Activated CD4-positive, alpha-beta T cell treated with anti-CD3 and anti-CD28 coated beads, Interleukin-2, amount 50 U/mL, for 1 hour (primary cell): Measurements from ENCODE around the gene BPTF.
"Not testable (repeated sequence)": the region's sequence is repeated elsewhere in the genome, so short reads cannot be mapped to it uniquely, and the experiment has no call there.

Experiments
- DNase-seq: peaks from one replicate; pipeline ENCODE4 v3.0.0-alpha.2; 2020

BPTF gene

DNA sequence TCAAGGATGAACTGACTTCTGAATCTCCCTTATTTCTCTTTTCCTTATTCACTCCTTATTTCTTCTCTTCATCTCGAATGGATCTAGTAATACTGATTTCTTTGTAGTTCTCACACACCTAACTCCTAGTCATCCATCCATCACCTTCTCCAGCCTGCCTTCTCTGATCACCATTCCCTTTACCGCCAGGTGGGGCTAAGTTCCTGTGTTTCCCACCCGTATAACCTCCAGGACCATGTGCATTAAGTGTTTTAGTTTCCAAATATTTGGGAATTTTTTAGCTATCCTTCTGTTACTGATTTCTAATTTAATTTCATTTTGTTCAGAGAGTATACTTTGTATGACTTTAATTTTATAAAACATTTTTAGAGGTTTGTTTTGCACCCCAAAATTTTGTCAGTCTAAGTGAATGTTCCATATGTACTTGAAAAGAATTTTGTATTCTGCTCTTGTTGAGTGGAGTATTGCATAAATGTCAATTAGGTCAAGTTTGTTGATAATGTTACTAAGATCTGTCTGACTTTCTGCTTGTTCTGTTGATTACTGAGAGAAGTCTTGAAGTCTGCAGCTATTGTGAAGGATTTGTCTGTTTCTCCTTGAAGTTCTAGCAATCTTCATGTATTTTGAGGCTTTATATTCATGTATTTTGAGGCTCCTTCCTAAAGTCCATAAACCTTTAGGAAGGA, 8.8 kb downstream of the BPTF start:
- no peak for DNase-seq

DNA sequence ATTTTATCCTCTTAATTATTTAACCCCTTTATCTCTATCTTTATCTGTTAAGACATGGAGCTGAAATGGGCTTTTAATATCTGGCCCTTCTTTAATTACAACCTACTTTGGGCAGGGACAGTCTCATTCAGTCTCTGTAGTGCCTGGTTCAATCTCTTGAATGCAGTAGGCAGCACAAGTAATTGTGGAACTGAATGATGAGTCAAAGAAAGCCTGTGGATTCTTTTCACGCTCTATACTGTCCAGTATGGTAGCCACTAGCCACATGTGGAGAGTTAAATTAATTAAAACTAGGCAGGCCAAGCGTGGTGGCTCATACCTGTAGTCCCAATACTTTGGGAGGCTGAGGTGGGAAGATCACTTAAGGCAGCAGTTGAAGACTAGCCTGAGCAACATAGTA, 9.3 kb downstream of the BPTF start:
- DNase-seq = no peak

DNA sequence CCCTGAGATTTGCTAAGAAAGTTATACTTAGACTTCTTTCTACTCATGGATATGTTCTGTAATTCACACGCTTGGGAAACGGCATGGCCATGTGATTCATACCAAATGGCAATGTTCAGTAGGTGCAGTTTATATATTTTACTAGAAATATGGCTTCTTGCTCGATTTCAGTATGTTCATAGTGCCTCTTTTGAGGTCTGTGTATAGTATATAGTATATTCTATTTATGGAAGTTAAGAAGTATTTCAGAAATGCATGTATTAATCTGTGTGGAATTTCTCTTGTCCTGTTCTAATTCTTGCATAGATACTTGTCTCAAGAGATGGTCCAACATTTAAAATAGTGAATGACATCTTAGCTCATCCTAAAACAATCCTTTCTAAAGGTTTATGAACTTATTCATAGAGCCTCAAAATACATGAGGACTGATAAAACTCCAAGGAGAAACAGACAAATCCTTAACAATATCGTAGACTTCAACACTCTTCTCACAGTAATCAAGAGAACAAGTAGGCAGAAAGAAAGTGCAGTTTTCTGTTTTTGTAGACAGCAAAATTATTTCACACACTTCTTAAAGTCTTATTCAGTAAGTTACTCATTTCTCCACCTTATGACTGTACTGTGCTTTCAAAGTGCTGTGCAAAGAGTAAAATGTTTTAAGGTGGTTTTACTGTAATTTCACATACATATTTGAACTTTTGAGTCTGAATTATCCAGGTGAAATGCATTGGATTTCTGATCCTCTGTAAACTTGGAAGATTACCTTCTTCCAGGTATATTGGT, 11.1 kb downstream of the BPTF start:
- DNase-seq = no peak

DNA sequence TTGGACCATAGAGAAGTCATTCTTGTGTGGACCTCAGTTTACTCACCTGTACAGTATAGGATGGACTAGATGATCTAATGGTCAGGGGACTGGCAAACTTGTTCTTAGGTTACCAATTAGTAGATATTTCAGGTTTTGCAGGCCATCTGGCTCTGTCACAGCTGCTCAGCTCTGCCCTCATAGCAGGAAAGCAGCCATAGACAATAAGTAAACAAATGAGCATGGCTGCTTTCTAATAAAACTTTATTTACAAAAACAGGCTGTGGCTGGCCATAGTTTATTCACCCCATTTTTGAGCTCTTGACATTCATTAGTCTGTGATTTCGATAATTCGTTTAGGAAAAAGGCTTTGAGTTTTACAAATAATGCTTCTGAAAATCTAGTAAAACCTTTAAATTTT, 12.7 kb downstream of the BPTF start:
- no peak for DNase-seq

DNA sequence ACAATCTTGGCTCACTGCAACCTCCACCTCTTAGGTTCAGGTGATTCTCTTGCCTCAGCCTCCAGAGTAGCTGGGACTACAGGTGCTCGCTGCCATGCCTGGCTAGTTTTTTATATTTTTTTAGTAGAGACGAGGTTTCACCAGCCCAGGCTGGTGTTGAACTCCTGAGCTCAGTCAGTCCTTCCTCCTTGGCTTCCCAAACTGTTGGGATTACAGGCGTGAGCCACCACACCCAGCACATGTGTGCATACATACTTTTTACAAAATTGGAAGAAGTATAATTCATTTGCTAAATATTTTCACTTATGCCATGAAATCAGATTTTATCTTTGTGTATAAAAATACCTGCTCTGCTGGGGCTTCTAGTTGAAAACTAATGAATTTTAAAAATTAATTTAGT, 13.2 kb downstream of the BPTF start:
- no peak for DNase-seq

DNA sequence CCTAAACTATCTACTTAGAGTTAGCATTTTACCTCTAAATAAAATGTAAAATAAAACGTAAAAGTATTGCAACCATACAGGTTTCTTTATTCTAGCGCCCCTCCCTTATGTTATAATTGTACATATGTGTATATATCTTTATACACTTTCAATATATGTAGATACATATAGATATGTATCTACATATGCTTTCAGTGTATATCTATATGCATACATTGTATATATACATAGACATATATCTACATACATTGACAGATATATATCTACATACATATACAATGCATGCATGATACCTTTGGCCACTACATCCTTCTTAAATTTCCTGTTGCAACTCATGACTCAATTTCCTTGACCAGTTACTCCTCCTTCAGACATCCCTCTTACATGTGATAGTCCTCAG, 16.7 kb downstream of the BPTF start:
- no peak for DNase-seq

DNA sequence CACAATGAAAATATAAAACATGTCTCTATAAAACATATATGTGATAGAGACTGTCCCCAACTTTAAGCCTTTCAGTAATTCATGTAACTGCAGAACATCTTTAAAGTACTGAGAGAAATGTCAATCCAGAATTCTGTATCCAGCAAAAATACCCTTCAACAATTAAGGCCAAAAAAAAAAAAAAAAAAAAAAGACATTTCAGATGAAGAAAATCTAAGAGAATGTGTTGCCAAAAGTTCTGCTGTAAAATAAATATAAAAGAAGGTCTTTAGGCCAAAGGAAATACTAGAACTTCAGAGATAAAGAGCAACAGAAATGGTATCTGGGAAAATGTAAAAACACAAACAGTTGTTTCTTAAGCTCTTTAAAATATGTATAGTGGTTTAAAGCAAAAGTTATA, 17.3 kb downstream of the BPTF start:
- no peak for DNase-seq

DNA sequence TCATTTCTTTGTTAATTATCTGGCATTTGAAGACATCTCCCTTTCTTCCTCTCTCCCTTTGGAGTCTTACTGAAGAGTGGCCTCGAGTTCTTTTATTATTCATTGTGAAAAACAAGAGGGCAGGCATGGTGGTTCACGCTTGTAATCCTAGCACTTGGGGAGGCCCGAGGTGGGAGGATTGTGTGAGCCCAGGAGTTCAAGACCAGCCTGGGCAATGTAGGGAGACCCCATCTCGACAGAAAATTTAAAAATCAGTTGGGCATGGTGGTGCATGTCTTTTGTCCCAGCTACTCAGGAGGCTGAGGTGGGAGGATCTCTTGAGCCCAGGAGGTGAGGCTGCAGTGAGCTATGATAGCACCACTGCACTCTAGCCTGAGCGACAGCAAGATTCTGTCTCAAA, 20.1 kb downstream of the BPTF start:
- DNase-seq = no peak

DNA sequence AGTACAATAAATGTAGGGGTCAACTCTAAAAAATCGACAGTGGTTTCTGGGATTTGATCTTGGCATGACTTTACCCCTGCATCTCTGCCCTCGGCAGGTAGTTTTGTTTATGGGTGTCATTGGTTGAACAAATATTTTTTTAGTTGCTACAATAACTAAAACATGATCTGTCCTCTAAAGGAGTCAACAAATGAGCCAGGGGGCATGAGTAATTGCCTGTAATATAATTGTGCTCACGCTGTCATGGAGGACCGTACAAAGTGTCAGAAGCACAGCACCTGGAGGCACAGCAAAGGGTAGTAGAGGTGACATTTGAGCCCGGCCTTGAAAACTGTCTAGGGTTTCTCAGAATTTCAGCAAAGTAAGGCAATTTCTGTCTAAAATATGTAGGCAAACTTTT, 22.9 kb downstream of the BPTF start:
- DNase-seq = not testable (repeated sequence)

DNA sequence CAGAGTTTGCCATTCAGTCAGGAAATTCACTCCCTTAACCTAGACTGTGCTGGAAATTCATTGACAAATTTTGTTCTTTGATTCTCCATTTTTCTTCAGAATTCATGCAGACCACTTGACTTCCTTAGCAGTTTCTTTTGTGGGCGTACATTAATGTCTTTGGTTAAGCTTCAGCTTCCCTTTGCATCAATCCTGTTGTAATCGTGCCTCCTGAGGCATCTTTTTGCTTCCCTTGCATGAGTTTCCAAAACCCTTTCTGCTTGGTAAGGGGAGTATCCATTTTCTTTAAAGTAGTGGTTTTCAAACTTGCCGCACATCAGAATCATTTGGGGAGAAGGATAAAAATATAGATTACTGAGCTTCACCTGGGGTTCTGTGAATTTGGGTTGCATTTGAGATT, 23.5 kb downstream of the BPTF start:
- DNase-seq = not testable (repeated sequence)

DNA sequence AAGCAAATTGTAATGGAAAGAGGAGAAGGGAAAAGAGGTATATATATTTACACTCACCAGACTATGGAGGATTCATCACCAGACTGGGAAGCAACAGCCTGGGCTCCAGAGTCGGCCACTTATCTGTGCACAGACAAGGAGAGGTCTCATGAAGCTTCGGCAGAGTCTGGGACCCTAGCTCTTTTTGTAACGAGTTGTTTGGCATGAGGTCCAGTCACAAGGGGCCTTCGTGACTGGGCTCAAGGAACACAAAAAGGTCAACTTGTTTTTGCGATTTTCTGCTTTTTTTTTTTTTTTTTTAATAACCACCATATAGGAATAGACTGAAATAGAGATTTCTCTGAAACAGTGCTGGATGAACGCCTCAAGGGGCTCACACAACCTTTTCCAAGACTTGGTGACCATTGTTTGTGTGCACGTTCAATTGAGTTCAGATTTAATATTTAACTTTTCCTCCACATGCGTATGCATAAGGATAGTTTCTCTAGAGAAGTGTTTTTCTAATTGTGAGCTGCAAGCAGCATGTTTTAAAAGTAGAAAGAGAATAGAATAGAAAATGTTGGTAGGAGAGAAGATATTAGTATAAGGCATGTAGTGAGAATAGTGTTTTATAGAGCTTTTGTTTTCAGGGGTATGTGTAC, 25.8 kb downstream of the BPTF start:
- DNase-seq = no peak

DNA sequence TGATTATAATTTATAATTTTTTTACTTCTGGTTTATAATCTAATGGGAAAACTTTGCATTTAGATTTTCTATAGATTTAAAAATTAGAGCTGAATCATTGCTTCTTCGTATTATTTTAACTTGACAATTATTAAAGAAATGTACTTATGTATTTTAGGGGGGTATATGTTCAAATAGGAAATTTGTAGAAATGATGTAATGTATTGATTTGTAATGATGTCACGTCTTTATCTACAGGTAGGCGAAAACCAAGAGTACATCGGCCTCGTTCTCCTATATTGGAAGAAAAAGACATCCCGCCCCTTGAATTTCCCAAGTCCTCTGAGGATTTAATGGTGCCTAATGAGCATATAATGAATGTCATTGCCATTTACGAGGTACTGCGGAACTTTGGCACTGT, 28.4 kb downstream of the BPTF start:
- no peak for DNase-seq

DNA sequence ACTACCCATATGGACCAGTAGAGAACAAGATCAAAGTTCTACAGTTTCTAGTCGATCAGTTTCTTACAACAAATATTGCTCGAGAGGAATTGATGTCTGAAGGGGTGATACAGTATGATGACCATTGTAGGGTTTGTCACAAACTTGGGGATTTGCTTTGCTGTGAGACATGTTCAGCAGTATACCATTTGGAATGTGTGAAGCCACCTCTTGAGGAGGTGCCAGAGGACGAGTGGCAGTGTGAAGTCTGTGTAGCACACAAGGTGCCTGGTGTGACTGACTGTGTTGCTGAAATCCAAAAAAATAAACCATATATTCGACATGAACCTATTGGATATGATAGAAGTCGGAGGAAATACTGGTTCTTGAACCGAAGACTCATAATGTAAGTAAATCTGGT, 29.1 kb downstream of the BPTF start:
- no peak for DNase-seq

DNA sequence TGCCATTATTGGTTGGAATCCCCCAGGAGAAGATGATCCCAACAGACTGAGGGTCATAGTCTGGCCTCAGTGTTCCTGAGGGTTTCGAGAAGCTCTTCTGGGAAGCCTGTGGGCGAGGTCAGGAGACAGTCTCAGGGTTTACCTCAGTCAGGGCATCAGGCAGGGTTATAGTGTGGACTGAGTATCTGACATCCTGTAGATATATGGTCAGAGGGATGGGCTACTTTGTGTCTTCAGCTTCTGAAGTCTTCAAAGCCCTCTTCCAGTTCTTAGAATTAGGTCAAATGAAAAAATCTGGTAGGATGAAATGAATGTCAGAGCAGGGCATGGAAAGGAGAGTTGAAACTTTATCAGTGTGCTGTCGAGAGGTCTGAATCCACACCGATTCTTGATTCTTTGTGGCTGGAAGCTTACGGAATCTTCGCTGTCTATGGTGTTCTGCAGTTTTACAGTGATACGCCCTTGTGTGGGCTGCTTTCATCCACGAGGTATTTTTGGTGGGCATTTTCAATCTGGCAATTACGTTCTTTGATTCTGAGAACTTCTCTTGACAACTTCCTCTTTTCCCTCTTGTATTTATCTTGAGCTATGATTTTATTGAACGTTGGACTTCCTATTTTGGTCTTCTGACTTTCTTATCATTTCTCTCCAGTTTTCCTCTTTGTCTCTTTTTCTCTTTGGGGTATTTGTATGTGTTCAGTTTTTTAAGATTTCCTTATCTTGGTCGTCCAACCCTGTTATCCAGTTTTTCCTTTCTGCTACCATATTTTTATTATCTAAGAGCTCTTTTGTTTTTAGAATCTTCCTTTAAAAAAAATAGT, 30.4 kb downstream of the BPTF start:
- DNase-seq = no peak

DNA sequence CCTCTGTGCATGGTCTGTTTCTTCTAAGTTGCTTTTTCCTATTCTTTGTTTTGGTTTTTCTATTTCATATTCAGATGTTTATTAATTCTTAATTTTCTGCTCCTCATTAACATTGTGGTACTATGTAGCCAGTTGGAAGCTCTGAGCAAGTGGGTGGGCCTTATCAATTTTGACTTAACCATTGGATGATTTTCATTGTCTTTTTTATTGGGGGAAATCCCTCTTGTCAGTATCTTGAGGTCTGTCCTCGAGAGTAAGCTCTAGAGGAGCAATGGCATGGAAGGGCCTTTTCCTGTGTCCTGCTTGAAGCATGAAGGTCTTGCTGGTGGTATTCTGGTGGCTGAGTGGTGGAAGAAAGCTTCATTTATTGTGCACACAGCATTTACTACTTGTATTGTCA, 31.1 kb downstream of the BPTF start:
- DNase-seq = not testable (repeated sequence)

DNA sequence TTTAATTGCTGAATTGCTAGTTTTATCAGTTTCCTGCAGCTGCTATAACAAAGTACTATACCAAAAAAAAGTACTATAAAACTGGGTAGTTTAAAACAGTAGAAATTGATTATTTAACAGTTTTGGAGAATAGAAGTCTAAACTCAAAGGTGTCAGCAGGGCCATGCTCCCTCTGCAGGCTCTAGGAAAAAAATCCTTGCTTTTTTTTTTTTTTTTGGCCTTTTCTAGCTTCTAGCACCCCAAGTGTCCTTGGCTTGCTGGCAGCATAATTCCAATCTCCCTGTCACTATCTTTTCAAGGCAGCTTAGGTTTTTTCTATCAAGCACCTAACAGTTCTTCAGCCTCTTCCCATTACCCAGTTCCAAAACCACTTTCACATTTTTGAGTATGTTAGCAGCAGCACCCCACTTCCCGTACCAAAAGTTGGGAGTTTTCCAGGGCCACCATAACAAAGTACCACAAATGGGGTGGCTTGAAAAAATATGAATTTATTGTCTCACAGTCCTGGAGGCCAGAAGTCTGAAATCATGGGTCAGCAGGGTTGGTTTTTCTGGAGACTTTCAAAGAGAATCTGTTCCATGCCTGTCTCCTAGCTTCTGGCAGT, 37.4 kb downstream of the BPTF start:
- no peak for DNase-seq

DNA sequence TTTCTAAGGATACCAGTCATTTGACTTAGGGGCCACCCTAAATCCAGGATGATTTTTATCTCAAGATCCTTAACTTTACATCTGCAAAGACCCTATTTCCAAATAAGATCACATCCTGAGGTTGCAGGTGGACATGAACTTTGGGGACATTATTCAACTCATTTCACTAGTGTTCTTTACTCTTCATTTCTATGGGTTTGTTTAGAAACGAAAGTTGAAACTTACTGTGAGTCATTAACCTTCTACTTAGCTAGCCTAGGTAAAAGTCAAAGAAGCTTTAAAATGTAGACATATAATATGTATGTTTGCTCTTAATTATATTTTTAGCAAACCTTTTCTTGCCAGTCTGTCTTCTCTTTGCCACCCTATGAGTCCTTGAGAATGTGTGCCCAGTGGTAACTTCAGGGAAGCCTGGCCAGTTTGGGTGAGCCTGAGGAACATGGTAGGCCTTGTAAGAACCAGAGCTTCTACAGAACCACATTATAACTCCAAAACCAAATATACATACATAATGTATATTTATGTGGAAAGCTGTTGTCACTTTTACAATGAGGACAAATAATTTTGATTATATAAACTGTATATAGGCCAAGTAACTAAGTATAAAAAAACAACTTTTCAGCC, 38.4 kb downstream of the BPTF start:
- DNase-seq = no peak

DNA sequence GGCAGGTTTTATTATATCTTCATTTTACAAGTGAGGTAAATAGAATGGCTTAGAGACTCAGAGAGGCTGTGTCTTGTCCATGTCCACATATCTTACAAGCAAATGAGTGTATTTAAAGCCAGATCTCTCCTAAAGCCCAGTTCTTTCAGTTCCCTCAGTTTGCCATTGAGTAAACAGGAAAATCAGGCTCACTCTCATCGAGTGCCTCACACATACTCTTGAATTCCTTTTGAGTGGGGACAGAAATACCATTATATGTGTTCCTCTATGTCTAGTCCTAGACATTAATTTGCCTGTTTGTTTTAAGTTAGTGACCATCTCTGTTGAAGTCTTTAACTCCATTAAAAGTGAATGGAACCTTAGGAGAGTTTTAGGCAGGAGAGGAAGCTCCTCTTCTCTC, 40.1 kb downstream of the BPTF start:
- no peak for DNase-seq

DNA sequence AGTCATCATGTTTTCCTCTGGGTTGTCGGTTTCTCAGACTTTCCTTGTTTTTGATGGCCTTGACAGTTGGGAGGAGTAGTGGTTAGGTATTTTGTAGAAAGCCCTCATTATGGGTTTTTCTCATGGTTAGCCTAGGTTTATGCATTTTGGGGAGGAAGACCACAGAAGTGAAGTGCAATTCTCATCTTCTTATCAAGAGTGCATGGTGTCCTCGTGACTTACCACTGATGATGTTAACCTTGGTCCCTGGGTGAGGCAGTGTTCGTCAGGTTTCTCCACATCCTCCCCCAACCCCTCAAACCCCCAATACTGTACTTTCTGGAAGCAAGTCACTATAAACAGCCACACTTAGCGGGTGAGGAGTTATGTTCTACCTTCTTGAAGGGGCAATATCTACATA, 42.3 kb downstream of the BPTF start:
- DNase-seq = no peak

DNA sequence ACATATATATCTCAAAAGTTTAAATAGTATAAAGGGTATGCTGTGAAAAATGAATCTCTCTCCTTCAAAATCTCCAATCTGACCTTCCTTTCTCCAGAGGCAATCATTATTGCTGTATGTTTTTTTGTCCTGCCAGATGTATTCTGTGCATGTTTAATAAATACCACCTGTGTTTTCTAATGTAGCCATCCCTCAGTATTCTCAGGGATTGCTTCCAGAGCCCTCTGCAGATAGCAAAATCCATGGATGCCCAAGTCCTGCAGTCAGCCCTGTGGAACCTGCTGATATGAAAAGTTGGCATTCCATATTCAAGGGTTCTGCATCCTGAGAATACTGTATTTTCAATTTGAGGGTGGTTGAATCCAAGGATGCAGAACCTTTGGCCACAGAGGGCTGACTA, 42.9 kb downstream of the BPTF start:
- no peak for DNase-seq

DNA sequence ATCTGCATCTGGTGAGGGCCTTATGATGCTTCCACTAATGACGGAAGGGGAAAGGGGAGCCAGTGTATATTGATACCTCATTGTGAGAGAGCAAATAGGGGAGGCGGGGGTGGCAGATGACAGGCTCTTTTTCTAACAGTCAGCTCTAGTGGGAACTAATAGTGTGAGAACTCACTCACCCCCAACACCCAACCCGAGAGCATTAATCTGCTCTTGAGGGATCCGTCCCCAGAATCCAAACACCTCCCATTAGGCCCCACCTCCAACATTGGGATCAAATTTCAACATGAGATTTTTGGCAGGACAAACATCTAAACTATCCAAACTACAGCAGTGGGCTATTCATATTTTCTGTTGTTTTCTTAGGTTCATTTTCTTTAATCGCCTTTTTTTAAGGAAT, 54.4 kb downstream of the BPTF start:
- DNase-seq = no peak

DNA sequence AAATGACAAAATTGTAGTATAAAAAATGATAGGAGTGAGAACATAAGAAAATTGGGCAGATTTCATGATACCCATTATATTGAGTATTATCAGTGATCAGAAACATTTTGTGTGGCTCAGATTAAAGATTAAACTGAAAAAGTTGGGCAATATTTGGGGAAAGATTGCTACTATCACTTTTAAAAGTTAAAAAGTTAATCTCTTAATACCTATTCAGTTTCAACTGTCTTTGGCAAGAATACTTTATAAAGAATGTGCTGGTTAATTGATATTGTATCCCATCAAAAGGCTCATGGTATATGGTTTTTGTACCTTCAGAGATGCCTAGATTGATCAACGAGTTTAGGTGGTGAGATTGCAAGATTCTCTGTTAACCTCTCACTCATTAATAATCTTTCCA, 55.8 kb downstream of the BPTF start:
- DNase-seq = no peak

DNA sequence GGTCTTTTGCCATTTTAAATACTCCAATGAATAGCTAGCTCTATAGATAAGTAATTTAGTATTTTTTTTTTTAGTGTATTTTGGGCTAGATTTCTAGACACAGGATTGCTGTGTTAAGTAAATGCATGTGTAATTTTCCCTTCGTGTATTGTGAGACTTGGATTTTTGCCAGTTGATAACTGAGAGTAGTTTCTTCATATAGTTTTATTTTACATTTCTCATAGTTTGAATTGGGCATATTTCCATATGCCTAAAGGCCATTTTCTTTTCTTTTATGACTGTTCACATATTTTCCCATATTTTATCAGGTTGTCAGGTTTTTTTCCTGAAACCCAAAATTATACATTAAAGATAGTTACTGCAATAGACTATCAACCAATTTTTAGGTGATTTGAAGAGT, 59.4 kb downstream of the BPTF start:
- DNase-seq = no peak
